ENCODE data around the gene CRTC2.
A peak's percentile ranks its signal among the peaks of the same experiment; 100 is the strongest.
"Not testable (repeated sequence)": the region's sequence is repeated elsewhere in the genome, so short reads cannot be mapped to it uniquely, and the experiment has no call there.

CRTC2 gene

GRCh38 chr1:153958111-153958960, at the start of gene CRTC2:
CRTC2 (minus strand) TSS chr1:153958612; CDS start chr1:153958497, 115 bp downstream.
- peak; percentile 74 to 98 (median 95) for DNase-seq

- no peak for DNase-seq
These were observed 47.7 kb upstream of the CRTC2 start for GRCh38 chr1:154006136-154006535.

- no peak for DNase-seq
These were observed 42.0 kb upstream of the CRTC2 start for GRCh38 chr1:154000420-154000819.

GRCh38 chr1:153996882-153997281, 38.5 kb upstream of the CRTC2 start:
- DNase-seq, result not testable (repeated sequence)

- DNase-seq, result no peak
These were observed 37.2 kb upstream of the CRTC2 start for GRCh38 chr1:153995640-153996039.

- DNase-seq, result no peak
These were observed 36.8 kb upstream of the CRTC2 start for GRCh38 chr1:153995202-153995601.

- DNase-seq, result no peak
These were observed 33.4 kb upstream of the CRTC2 start for GRCh38 chr1:153991806-153992205.

- DNase-seq, result no peak
These were observed 32.8 kb upstream of the CRTC2 start for GRCh38 chr1:153991151-153991630.

- DNase-seq, result peak; percentile 39 to 96 (median 84)
These were observed 32.2 kb upstream of the CRTC2 start, which contains the start of gene RPS27 for GRCh38 chr1:153990468-153991150. RPS27 (plus strand) TSS chr1:153990762; CDS start chr1:153990797, 35 bp downstream.

GRCh38 chr1:153987621-153988020, 29.2 kb upstream of the CRTC2 start:
- DNase-seq, result no peak

GRCh38 chr1:153985941-153986761, 27.7 kb upstream of the CRTC2 start, which contains the start of gene RAB13:
RAB13 (minus strand) TSS chr1:153986339; CDS start chr1:153986236, 103 bp downstream.
- peak in 13 of 14 donors; percentile 13 to 87 (median 52) for DNase-seq

- peak in 3 of 14 donors; percentile 26 to 74 (median 31) for DNase-seq
These were observed 27.0 kb upstream of the CRTC2 start for GRCh38 chr1:153985341-153985912.

GRCh38 chr1:153984123-153984894, 25.9 kb upstream of the CRTC2 start:
- no peak for DNase-seq

- not testable (repeated sequence) for DNase-seq
These were observed 23.3 kb upstream of the CRTC2 start for GRCh38 chr1:153981735-153982134.

- DNase-seq, result not testable (repeated sequence)
These were observed 20.7 kb upstream of the CRTC2 start for GRCh38 chr1:153979091-153979490.

- DNase-seq, result no peak
These were observed 20.0 kb upstream of the CRTC2 start for GRCh38 chr1:153978274-153978909.

- DNase-seq, result peak; percentile 40 to 90 (median 78)
These were observed 19.1 kb upstream of the CRTC2 start, which contains the start of gene JTB for GRCh38 chr1:153977250-153978240. JTB (minus strand) TSS chr1:153977674; CDS start chr1:153977252, 422 bp downstream.

GRCh38 chr1:153976819-153977249, 18.4 kb upstream of the CRTC2 start:
- DNase-seq, result peak in 1 of 14 donors; percentile 57

GRCh38 chr1:153973525-153973924, 15.1 kb upstream of the CRTC2 start:
- no peak for DNase-seq
